ENCODE data around the gene ATF6B.
"Not testable (repeated sequence)": the region's sequence is repeated elsewhere in the genome, so short reads cannot be mapped to it uniquely, and the experiment has no call there.

ATF6B gene

DNA sequence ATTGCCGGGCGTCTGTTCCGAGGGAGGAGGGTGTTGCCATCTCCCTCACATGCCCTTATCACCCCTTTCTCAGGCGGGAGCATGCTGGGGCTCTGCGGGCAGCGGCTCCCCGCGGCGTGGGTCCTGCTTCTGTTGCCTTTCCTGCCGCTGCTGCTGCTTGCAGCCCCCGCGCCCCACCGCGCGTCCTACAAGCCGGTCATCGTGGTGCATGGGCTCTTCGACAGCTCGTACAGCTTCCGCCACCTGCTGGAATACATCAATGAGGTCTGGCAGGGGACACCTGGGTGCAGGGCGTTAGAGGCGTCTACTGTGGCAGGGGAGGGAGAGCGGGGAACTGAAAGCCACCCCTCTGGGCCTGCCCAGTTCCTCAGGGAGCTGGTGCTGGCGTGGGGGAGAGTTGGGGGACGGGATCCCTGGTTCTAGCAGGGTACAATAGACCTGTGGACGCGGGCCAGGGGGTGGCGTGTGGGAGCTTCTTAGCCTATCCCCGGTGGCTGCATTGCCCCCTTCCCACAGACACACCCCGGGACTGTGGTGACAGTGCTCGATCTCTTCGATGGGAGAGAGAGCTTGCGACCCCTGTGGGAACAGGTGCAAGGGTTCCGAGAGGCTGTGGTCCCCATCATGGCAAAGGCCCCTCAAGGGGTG is 26.6 kb upstream of the ATF6B start:
- peak; percentile 79 for DNase-seq (ENCODE audit: low spot score)

- peak; percentile 91 for DNase-seq (ENCODE audit: low spot score)
These were observed 25.8 kb upstream of the ATF6B start, which contains the start of gene PPT2 for GRCh38 chr6:32153564-32154513. Gene PPT2, plus strand, starts transcription at chr6:32154141. Its CDS starts 454 bp downstream, at chr6:32154595.

- peak; percentile 68 for DNase-seq (ENCODE audit: low spot score)
These were observed 24.9 kb upstream of the ATF6B start for GRCh38 chr6:32152769-32153563.

GRCh38 chr6:32151863-32152768 is 24.1 kb upstream of the ATF6B start, which contains the start of gene PRRT1:
Gene PRRT1, minus strand, starts transcription at chr6:32151939. Its CDS starts 112 bp downstream, at chr6:32151827.
- DNase-seq (ENCODE audit: low spot score) = peak; percentile 33

- DNase-seq (ENCODE audit: low spot score) = no peak
These were observed 23.3 kb upstream of the ATF6B start for GRCh38 chr6:32151181-32151862.

DNA sequence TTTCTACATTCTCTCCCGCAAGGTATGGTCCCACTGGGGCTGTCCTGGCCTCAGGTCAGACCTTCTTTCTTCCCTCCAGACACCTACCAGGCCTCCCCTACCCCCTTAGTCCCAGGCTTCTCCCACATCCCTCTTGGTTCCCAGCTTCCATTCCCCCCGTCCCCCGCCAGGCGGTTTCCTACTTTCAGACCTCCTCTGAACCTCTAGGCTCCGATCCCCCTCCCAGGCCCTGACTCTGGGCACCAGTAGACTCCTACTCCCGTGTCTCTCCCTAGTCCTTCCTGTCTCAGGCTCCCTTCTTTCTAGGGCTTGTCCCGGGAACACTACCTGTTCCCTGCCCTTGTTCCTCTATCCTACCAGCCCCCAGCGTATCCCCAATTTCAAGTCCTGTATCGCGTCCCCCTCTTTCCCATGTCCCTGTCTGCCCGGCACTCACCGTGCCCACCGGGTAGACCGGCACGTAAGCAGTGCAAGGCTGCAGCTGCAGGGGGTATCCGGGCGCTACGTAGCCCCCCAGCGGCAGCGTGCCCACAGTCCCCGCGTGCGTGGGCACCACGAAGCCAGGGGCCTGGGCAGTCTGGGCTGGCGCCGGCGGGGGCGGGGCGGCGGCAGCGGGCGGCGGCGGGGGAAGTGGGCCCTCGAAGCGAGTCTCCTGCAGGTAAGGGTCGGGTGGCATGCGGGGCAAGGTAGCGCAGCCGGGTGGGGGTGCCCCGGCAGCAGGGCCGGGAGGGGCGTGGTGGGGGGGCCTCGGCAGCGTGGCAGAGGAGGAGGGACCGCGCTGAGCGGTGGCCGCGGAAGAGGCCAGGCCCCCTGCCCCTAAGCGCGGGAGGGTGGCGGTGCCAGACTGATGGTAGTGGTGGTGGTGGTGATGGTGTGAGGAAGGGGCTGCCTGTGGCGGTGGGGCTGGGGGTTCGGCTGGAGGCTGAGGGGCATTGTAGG is 22.2 kb upstream of the ATF6B start:
- DNase-seq (ENCODE audit: low spot score) = no peak

DNA sequence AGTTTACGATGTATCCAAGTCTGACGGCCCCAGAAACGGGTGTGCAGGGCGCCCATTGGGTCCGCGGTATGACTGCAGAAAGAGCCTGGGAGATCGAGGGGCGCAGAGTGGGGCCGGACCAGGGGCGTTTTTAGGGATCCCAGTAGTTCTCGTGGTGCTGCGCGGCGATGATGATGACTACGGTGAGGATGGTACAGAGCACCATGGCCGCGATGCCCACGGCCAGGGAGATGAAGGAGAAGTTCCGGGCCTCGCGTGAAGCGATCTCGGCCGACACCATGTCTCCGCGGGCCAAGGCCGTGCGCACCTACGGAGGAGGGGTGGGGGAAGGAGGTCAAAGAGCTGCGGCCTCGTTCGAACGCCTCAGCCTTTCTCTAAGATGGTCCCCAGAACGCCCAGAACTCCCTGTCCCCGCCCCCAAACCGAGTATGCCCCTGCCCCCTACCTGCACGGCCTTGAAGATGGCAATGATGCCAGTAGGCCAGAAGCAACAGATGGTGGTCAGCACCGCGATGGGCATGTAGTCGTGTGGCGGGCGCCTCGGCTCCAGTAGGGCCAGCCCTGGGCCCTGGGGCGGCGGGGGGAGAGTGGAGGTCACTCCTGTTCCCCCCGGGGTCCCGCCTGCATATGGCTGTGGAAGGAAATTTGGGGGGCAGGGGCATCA is 21.2 kb upstream of the ATF6B start:
- DNase-seq (ENCODE audit: low spot score) = no peak

GRCh38 chr6:32148289-32149091 is 20.4 kb upstream of the ATF6B start:
- DNase-seq (ENCODE audit: low spot score) = no peak

DNA sequence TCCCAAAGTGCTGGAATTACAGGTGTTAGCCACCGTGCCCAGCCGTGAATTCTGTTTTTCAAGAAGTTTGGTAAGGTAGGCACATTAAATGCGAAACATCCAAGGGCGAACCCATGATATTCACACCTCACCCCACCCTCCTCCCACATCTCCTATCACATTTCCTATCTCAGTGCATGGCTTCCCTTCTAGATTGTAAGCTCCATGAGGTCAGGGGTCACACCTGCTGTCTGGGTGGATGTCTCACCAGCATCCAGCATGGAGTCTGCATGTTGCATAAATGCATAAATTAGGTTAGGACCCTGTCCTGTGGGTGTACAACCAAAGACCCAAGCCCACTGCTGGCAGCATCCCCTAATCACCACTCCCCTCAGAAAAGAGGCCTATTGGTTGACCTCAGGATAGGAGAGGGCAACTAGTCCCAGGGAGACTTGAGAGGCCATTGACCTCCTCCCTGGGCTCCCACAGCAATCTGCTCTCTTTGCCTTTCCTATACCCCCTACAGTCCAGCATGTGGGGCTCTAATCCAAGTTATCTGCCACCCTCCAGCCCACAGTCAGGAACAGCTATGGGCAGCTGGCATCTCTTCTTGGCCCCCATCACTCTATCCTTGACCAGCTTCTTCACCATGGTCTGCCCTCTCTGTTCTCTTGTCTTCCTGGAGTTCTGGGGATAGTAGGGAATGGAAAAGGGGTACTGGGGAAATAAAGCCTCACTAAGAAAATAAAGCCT is 19.5 kb upstream of the ATF6B start:
- no peak for DNase-seq (ENCODE audit: low spot score)

DNA sequence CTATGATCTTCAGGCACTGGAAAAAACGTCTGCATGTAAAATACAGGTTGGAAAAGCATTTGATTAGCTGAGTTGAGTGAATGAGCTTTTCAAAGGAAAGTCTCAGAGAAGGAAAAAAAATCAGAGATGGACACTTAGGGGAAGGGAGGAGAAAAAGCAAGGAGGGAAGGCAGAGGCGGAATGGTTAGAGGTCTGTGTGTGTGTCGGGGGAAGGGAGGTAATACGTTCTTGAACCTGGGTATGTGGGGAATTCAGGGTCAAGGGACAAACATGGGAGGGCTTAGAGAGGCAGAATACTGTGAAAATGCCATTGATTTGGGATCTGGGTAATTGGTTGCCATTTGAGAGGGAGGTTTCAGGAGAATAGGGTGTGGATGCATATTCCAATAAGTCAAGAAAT is 18.6 kb upstream of the ATF6B start:
- DNase-seq (ENCODE audit: low spot score) = no peak

GRCh38 chr6:32146287-32146686 is 18.2 kb upstream of the ATF6B start:
- no peak for DNase-seq (ENCODE audit: low spot score)

DNA sequence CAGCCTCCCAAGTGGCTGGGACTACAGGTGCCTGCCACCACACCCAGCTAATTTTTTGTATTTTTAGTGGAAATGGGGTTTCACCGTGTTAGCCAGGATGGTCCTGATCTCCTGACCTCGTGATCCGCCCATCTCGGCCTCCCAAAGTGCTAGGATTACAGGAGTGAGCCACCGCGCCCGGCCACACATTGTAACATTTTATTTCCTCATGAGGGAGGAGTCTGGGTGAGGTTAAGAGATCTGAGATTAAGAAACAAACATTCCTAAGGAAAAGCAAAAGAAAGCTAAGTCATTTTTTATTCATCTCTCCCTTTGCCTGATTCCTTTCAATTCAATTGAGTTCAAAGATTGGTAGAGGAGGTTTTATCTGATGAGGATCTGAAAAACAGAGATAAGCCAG is 16.2 kb upstream of the ATF6B start:
- not testable (repeated sequence) for DNase-seq (ENCODE audit: low spot score)

DNA sequence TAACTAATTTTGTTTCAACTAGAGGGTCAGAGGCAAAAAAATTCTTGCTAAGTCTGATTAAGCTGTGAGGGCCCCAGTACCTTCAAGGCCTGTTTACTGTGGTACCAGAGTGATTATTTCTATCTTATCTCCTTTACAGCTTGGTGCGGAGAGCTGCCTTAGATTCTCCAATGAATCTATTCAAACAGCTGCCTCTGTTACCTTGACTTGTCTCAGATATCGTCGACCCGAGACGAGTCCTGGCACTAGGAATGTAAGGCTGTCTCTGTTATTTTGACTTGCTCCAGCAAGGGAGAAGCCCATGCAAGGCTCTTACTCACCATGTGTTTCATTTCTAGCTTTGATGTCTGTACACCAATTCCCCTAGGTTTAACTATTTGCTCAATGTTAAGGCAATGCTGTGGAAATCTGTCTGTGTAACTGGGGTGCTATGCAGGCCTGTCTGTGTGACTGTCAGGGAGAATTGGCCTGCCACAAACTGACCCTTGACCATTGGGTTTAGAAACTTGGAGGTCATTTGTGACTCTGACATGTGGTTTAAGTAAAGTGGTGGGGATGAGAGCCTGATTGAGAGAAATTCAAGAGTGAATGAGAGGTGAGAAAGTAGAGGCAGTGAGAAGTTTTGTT is 12.5 kb upstream of the ATF6B start:
- DNase-seq (ENCODE audit: low spot score) = no peak

GRCh38 chr6:32139590-32139989 is 11.5 kb upstream of the ATF6B start:
- no peak for DNase-seq (ENCODE audit: low spot score)

- no peak for DNase-seq (ENCODE audit: low spot score)
These were observed 9.4 kb upstream of the ATF6B start for GRCh38 chr6:32137454-32137853.

- DNase-seq (ENCODE audit: low spot score) = no peak
These were observed 5.7 kb upstream of the ATF6B start for GRCh38 chr6:32133786-32134185.
